C4-2B (cell line): ENCODE data around the gene STING1.

ENCODE experiments used
- CTCF ChIP-seq: fragments of 450-650 bp; conservative IDR thresholded peaks from 2 replicates; pipeline ENCODE4 v1.5.1; 2017; ENCODE audit warnings: mild to moderate bottlenecking
- ZFX ChIP-seq: fragments of 450-650 bp; IDR thresholded peaks from 2 replicates; pipeline ENCODE4 v1.6.1; 2017

- no peak for TF ChIP-seq CTCF
- no peak for TF ChIP-seq ZFX
These were observed 30.3 kb upstream of the STING1 start for GRCh38 chr5:139512786-139513390.
